Measurements from ENCODE around the gene WWTR1.

WWTR1 gene

GRCh38 chr3:149523512-149524299 is 134.1 kb downstream of the WWTR1 start:
- DNase-seq, result no peak

- no peak for DNase-seq
These were observed 137.9 kb downstream of the WWTR1 start for GRCh38 chr3:149519912-149520311.

- no peak for DNase-seq
These were observed 140.9 kb downstream of the WWTR1 start for GRCh38 chr3:149516920-149517319.

- DNase-seq, result no peak
These were observed 142.6 kb downstream of the WWTR1 start for GRCh38 chr3:149515249-149515648.

GRCh38 chr3:149514471-149514870 is 143.4 kb downstream of the WWTR1 start:
- no peak for DNase-seq

- DNase-seq, result peak; percentile 30 to 35
These were observed 145.6 kb downstream of the WWTR1 start for GRCh38 chr3:149512073-149512782.

GRCh38 chr3:149511040-149511626 is 146.7 kb downstream of the WWTR1 start:
- no peak for DNase-seq

GRCh38 chr3:149510480-149510879 is 147.3 kb downstream of the WWTR1 start:
- DNase-seq, result no peak

GRCh38 chr3:149509526-149509925 is 148.3 kb downstream of the WWTR1 start:
- no peak for DNase-seq

- DNase-seq, result no peak
These were observed 150.1 kb downstream of the WWTR1 start for GRCh38 chr3:149507491-149508324.

- no peak for DNase-seq
These were observed 150.9 kb downstream of the WWTR1 start for GRCh38 chr3:149506965-149507364.

- no peak for DNase-seq
These were observed 151.3 kb downstream of the WWTR1 start for GRCh38 chr3:149506540-149506939.

- DNase-seq, result no peak
These were observed 155.4 kb downstream of the WWTR1 start for GRCh38 chr3:149502438-149502837.

- DNase-seq, result no peak
These were observed 156.3 kb downstream of the WWTR1 start for GRCh38 chr3:149501524-149501923.

- no peak for DNase-seq
These were observed 159.7 kb downstream of the WWTR1 start for GRCh38 chr3:149497966-149498670.

GRCh38 chr3:149496891-149497290 is 160.9 kb downstream of the WWTR1 start:
- DNase-seq, result no peak

- no peak for DNase-seq
These were observed 162.2 kb downstream of the WWTR1 start for GRCh38 chr3:149495581-149496125.

GRCh38 chr3:149494759-149495580 is 162.9 kb downstream of the WWTR1 start:
- no peak for DNase-seq

- peak; percentile 30 to 55 for DNase-seq
These were observed 163.6 kb downstream of the WWTR1 start for GRCh38 chr3:149494022-149494758.

GRCh38 chr3:149493315-149494021 is 164.4 kb downstream of the WWTR1 start:
- no peak for DNase-seq
